HL-60 (cell line): ENCODE results near the gene CFAP73.

Source experiments
- DNase-seq, 2 experiments: peaks; one replicate each; pipeline ENCODE4 v3.0.0-alpha.2; 2010 to 2020; ENCODE audit warnings: low read depth in 1 of 2, low spot score in 1 of 2
- H3K27ac ChIP-seq: fragments of 250-450 bp; sonication (Bioruptor Pico); replicated peaks from 2 replicates; pipeline ENCODE4 v1.5.1; 2020; ENCODE audit warnings: mild to moderate bottlenecking, moderate library complexity
- H3K27me3 ChIP-seq: fragments of 250-450 bp; sonication (Bioruptor Pico); 2 replicates; pipeline ENCODE4 v1.5.1; 2021; ENCODE audit warnings: mild to moderate bottlenecking, moderate library complexity; ENCODE audit not compliant: insufficient read depth, poor library complexity, severe bottlenecking
- H3K4me3 ChIP-seq: replicated peaks from 2 replicates; pipeline ENCODE4 v1.5.1; 2011; ENCODE audit warnings: mild to moderate bottlenecking, control low read depth, low read length; ENCODE audit not compliant: insufficient read depth
- CTCF ChIP-seq: IDR thresholded peaks from one replicate; pipeline ENCODE4 v1.5.1; 2011; ENCODE audit warnings: low read length, control low read depth, inconsistent platforms; ENCODE audit not compliant: insufficient read depth
- GABPA ChIP-seq: IDR thresholded peaks from 2 replicates; pipeline ENCODE4 v1.6.1; 2012; ENCODE audit warnings: low read depth
- POLR2AphosphoS5 ChIP-seq: IDR thresholded peaks from 2 replicates; pipeline ENCODE4 v1.6.1; 2012; ENCODE audit warnings: low read depth
- SPI1 ChIP-seq: IDR thresholded peaks from 2 replicates; pipeline ENCODE4 v1.6.1; 2012; ENCODE audit warnings: low read depth, mild to moderate bottlenecking, borderline replicate concordance
- TF ChIP-seq, protein P1 (sequence below): IDR thresholded peaks from 2 replicates; pipeline ENCODE4 v1.6.1; 2012; ENCODE audit warnings: low read depth; ENCODE audit not compliant: insufficient replicate concordance

The CFAP73 gene

DNA sequence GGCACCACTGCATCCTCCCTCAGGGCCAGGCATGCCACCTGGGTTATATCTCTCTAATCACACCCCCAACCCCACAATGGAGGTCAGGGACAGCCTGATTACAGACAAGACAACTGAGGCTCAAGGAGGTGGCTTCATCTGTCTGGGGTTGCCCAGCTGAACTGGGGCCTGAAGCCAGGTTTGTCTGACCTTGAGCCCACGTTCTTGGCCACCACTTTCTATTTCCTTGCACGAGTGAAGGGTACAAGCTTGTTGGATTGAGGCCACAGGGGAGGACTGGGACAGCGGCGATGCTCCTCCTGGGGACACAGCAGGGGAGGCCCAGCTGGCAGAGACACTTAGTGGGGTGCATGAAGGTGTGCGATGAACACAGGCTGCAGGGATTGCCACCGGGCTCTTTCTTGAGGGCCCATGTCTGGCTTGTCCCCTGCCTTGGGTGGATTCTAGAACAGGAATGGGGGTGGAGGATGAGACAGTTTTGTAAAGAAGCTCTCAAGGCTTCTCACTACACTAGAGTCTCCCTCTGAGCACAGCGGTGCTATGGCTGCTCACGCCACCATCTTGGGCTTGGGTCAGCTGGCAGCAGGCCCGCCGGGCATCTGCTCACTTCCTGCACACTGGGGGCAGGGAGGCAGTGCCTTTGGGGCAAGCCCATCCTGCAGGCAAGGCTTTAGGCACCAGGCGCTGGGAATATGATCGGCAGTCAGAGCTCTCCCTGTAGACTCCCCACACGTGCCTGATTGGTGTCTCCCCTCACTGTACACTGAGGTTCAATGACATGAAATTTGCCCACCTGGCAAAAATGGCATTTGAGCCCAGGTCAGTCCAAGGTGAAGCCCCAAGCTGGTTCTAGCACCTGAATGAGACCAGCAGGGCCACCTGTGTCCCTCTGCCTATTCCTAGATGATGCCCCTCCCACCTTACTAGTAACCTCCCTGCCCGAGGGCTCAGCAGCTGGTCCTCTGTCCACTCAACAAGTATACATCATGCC is 52.0 kb downstream of the CFAP73 start:
- no peaks in the 10 kb centered on the region for H3K27me3 ChIP-seq
- H3K27ac ChIP-seq: no peak overlapping the region
- TF ChIP-seq, protein P1, sequence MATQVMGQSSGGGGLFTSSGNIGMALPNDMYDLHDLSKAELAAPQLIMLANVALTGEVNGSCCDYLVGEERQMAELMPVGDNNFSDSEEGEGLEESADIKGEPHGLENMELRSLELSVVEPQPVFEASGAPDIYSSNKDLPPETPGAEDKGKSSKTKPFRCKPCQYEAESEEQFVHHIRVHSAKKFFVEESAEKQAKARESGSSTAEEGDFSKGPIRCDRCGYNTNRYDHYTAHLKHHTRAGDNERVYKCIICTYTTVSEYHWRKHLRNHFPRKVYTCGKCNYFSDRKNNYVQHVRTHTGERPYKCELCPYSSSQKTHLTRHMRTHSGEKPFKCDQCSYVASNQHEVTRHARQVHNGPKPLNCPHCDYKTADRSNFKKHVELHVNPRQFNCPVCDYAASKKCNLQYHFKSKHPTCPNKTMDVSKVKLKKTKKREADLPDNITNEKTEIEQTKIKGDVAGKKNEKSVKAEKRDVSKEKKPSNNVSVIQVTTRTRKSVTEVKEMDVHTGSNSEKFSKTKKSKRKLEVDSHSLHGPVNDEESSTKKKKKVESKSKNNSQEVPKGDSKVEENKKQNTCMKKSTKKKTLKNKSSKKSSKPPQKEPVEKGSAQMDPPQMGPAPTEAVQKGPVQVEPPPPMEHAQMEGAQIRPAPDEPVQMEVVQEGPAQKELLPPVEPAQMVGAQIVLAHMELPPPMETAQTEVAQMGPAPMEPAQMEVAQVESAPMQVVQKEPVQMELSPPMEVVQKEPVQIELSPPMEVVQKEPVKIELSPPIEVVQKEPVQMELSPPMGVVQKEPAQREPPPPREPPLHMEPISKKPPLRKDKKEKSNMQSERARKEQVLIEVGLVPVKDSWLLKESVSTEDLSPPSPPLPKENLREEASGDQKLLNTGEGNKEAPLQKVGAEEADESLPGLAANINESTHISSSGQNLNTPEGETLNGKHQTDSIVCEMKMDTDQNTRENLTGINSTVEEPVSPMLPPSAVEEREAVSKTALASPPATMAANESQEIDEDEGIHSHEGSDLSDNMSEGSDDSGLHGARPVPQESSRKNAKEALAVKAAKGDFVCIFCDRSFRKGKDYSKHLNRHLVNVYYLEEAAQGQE: no peak
- TF ChIP-seq CTCF: no peak
- TF ChIP-seq GABPA: no peak
- TF ChIP-seq POLR2AphosphoS5: no peak
- no peak for DNase-seq
- no peak overlapping the region for H3K4me3 ChIP-seq

GRCh38 chr12:113202300-113203075 is 53.0 kb downstream of the CFAP73 start:
- Histone ChIP-seq H3K27me3 (no peaks in the 10 kb centered on the region), H3K4me3 (no peak overlapping the region), H3K27ac (no peak overlapping the region)
- no peak for TF ChIP-seq SPI1
- TF ChIP-seq GABPA: no peak
- no peak for TF ChIP-seq POLR2AphosphoS5
- no peak for TF ChIP-seq CTCF
- TF ChIP-seq, protein P1: no peak
- no peak for DNase-seq

DNA sequence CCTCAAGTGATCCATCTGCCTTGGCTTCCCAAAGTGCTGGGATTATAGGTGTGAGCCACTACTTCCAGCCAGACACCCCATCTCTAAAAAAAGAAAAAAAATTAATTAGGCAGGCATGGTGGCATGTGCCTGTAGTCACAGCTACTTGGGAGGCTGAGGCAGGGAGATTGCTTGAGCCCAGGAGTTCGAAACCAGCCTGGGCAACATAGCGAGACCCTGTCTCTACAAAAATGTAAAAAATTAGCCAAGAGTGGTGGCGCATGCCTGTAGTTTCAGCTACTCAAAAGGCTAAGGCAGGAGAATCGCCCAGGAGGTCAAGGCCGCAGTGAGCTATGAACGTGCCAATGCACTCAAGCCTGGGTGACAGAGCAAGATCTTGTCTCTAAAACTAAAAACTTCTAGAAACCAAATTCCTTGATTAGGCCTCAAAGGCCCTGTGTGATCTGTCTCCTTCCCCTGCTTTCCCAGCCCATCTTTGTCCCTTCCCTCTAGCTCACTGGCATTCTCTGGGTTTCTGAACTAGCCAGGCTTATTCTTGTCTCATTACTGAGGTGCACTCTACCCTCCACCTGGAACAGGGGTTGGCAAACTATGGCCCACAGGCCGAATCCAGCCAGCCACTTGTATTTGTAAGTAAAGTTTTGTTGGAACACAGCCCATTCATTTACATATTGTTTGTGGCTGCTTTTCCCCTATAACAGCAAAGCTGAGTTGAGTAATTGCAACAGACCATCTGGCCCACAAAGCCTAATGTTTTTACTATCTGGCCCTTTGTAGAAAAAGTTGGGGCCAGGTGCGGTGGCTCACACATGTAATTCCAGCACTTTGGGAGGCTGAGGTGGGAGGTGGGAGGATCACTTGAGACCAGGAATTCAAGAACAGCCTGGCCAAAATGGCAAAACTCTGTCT is 54.6 kb downstream of the CFAP73 start:
- TF ChIP-seq GABPA (no peak), CTCF (no peak), POLR2AphosphoS5 (0 out of 2 replicates have a peak, but pooled peaks have one; percentile 28), SPI1 (no peak)
- TF ChIP-seq, protein P1: no peak
- Histone ChIP-seq H3K27me3 (no peaks in the 10 kb centered on the region), H3K27ac (peak overlapping the region; percentile 54), H3K4me3 (no peak overlapping the region)
- DNase-seq: peak; percentile 57 to 60
